Naive thymus-derived CD8-positive, alpha-beta T cell (primary cell): ENCODE results near the gene CRTC2. TPM values are rescaled to one million over a fixed set of nuclear protein-coding genes. Genes with fewer than 3 reads are reported as not detected.

Experiments used
- ATAC-seq, 2 donors: fragments of 150-1000 bp; cut with Tn5 transposase in 1 of 2; sonication (Bioruptor Pico), chemical (Tn5 transposase) in 1 of 2; 1 replicate in 1 of 2; 2 replicates in 1 of 2; pipeline ENCODE4 v1.10.0; 2021; ENCODE audit warnings: mild to moderate bottlenecking in 2 of 2, moderate library complexity in 2 of 2
- POLR2A ChIA-PET: fragments of 350-600 bp; sonication (Branson Sonifier 250); formaldehyde crosslinking; loops from one replicate; lab custom pipeline; 2021; ENCODE audit warnings: antibody characterized with exemption; lab: Charles Lee
- DNase-seq, 10 donors: peaks; one replicate each; pipeline versions ENCODE4 v3.0.0 to v3.0.0-alpha.2; 2020 to 2022
- H3K27ac Mint-ChIP-seq, 10 donors: one replicate each; pipeline ENCODE4 v1.8.0; 2020 to 2022; ENCODE audit warnings: mild to moderate bottlenecking in 10 of 10, mixed read lengths in 10 of 10, moderate library complexity in 4 of 10, inconsistent platforms in 1 of 10
- H3K27me3 Mint-ChIP-seq, 5 donors: one replicate each; pipeline ENCODE4 v1.8.0; 2021 to 2022; ENCODE audit warnings: mixed read lengths in 5 of 5
- H3K36me3 Mint-ChIP-seq, 3 donors: one replicate each; pipeline ENCODE4 v1.8.0; 2020 to 2022; ENCODE audit warnings: mixed read lengths in 3 of 3, mild to moderate bottlenecking in 2 of 3, inconsistent platforms in 1 of 3
- H3K4me1 Mint-ChIP-seq, 4 donors: one replicate each; pipeline ENCODE4 v1.8.0; 2021 to 2022; ENCODE audit warnings: mixed read lengths in 4 of 4
- H3K4me3 Mint-ChIP-seq, 10 donors: one replicate each; pipeline ENCODE4 v1.8.0; 2020 to 2022; ENCODE audit warnings: mild to moderate bottlenecking in 10 of 10, mixed read lengths in 10 of 10, moderate library complexity in 6 of 10, inconsistent platforms in 1 of 10
- H3K9me3 Mint-ChIP-seq, 9 donors: one replicate each; pipeline ENCODE4 v1.8.0; 2020 to 2022; ENCODE audit warnings: mixed read lengths in 9 of 9, mild to moderate bottlenecking in 3 of 9, inconsistent platforms in 1 of 9, moderate library complexity in 1 of 9
- polyA plus RNA-seq, 3 donors: library from polyadenylated mRNA; unstranded; fragments of 300-500 nt; fragmentation: Illumina TruSeq; gene quantifications; one replicate each; pipeline ENCODE4 v1.2.3, GENCODE V29; 2021
- total RNA-seq, 8 experiments: library from RNA in 2 of 8; stranded (reverse) in 2 of 8; gene quantifications; one replicate each; pipeline ENCODE4 v1.2.3 and lab custom pipeline; 2021 to 2026

Gene CRTC2
- total and polyA plus RNA-seq, 5 experiments from 2014 or later, result 21.4 to 147 (median 49.6) TPM

DNA sequence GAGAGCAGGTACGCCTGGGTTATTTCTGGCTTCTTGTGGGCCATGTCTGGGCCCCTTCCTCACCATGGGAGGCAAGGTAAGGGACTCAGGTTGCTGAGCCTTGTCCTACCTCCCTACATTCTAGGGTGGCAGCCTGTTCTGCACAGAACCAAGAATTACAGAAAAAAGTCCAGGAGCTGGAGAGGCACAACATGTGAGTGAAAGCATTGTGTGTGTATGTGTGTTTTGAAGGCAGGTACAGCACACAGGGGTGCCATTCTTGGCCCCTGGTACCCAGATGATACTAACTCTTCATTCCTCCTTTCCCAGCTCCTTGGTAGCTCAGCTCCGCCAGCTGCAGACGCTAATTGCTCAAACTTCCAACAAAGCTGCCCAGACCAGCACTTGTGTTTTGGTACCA is 14.7 kb upstream of the CRTC2 start:
- H3K27me3 Mint-ChIP-seq, result no peaks in the 10 kb centered on the region
- no peak for ATAC-seq
- H3K4me3 Mint-ChIP-seq, result no peak overlapping the region
- POLR2A ChIA-PET, result interaction anchor here (0.7 to 2.8 kb wide), 4 partner anchors 10 to 171 kb away, joined by 3 to 16 read pairs (median 3); partner anchors contain the start of gene SLC39A1
- no peaks in the 10 kb centered on the region for H3K9me3 Mint-ChIP-seq
- peaks cover 0 to 34% (median 0%) of the 10 kb centered on the region in 3 donors for H3K36me3 Mint-ChIP-seq
- peak overlapping the region in 6 of 10 donors; percentile 56 to 81 (median 64) for H3K27ac Mint-ChIP-seq
- no peak for DNase-seq
- H3K4me1 Mint-ChIP-seq, result peaks cover 12 to 51% (median 48%) of the 10 kb centered on the region in 4 donors

DNA sequence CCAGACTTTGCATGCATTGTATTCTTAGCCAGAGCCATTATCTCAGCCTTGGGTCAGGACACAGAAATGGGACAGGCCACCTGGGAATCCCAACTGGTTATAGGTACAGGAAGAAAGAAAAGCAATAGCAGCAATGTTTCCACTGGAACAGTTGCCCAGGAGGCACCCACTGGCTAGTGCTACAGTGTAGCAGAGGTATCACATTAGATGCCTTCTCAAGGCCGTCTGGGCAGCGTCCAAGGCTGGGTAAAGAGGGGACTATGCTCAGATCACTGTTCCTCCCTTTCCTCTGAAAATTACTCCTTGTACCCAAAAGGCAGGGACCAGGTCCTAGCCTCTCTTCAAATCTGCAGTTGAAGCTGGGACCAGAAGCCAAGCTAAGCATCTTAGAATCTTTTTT is 11.9 kb upstream of the CRTC2 start:
- POLR2A ChIA-PET, result interaction anchor here (0.6 to 1.5 kb wide), 3 partner anchors 9 to 25 kb away, joined by 3 to 8 read pairs (median 4); no protein-coding TSS in a partner anchor
- Mint-ChIP-seq H3K4me3 (no peak overlapping the region), H3K4me1 (peaks cover 17 to 54% (median 48%) of the 10 kb centered on the region in 4 donors), H3K9me3 (no peaks in the 10 kb centered on the region), H3K27ac (peak overlapping the region in 8 of 10 donors; percentile 5 to 76 (median 40)), H3K27me3 (no peaks in the 10 kb centered on the region), H3K36me3 (peaks cover 0 to 21% (median 0%) of the 10 kb centered on the region in 3 donors)
- DNase-seq (no peak), ATAC-seq (no peak)

DNA sequence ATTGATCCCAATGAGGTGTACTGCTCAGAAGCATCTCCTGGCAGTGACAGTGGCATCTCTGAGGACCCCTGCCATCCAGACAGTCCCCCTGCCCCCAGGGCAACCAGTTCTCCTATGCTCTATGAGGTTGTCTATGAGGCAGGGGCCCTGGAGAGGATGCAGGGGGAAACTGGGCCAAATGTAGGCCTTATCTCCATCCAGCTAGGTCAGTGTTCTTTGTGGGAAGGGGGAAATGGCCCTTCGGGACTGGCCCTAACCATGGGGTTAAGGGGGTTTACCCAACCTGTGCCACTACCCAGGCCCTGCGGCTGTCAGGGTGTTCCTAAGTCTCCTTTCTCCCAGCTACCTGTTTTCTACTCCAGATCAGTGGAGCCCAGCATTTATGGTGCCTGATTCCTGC is 10.6 kb upstream of the CRTC2 start:
- peaks cover 20 to 55% (median 50%) of the 10 kb centered on the region in 4 donors for H3K4me1 Mint-ChIP-seq
- no peak for ATAC-seq
- POLR2A ChIA-PET, result interaction anchor here (1.8 to 13.8 kb wide), 6 partner anchors 8 to 166 kb away, joined by 5 to 315 read pairs (median 85); partner anchors contain the start of genes CRTC2, DENND4B, GATAD2B and JTB

DNA sequence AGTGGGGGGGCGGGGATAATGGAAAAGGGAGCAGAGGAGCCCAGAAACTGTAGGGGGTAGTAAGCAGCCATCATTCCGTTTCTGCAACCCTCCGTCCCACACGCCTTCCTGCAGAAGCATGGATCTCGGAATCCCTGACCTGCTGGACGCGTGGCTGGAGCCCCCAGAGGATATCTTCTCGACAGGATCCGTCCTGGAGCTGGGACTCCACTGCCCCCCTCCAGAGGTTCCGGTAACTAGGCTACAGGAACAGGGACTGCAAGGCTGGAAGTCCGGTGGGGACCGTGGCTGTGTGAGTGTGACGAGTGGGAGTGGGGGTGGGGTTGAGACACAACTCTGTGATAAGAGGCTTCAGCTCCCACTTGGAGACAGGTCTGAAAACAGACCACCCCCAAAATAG is 10.0 kb upstream of the CRTC2 start:
- peak overlapping the region in 9 of 10 donors; percentile 87 to 99 (median 95) for H3K27ac Mint-ChIP-seq
- peak overlapping the region in 8 of 10 donors; percentile 87 to 97 (median 92) for H3K4me3 Mint-ChIP-seq
- H3K9me3 Mint-ChIP-seq, result peaks cover 0 to 2% (median 0%) of the 10 kb centered on the region in 9 donors
- H3K27me3 Mint-ChIP-seq, result no peaks in the 10 kb centered on the region
- POLR2A ChIA-PET, result interaction anchor here (1.0 to 13.8 kb wide), 9 partner anchors 9 to 334 kb away, joined by 5 to 315 read pairs (median 46); partner anchors contain the start of genes CHTOP, CRTC2, DENND4B and GATAD2B
- DNase-seq (no peak), ATAC-seq (no peak)
- peaks cover 24 to 60% (median 56%) of the 10 kb centered on the region in 4 donors for H3K4me1 Mint-ChIP-seq
- H3K36me3 Mint-ChIP-seq, result peaks cover 0 to 2% (median 0%) of the 10 kb centered on the region in 3 donors

More for the DNA sequence above, 10.6 kb upstream of the CRTC2 start:
- Mint-ChIP-seq H3K36me3 (peaks cover 0 to 8% (median 0%) of the 10 kb centered on the region in 3 donors), H3K9me3 (no peaks in the 10 kb centered on the region), H3K4me3 (peak overlapping the region in 6 of 10 donors; percentile 1 to 96 (median 75)), H3K27ac (peak overlapping the region in 8 of 10 donors; percentile 81 to 98 (median 93)), H3K27me3 (no peaks in the 10 kb centered on the region)
- DNase-seq, result no peak

DNA sequence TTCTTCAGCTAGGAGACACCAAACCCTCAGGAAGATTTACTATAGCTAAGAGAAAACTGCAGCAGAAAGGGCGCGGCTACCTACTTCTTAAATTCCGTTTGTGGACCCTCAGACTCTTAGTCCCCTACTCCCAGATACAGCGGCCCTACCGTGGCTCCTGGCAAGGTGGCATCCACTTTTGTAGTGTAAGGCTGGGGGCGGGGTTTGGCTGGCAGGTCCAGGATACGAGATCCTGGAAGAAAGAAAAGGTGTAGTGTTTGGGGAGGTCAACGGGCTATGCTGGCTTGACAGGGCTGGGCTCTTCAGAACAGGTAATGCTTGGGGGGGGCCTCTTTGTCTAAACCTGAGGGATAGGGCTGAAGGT is 9.6 kb upstream of the CRTC2 start:
- Mint-ChIP-seq H3K4me1 (peaks cover 25 to 62% (median 59%) of the 10 kb centered on the region in 4 donors), H3K27ac (peak overlapping the region; percentile 92 to 99 (median 95)), H3K4me3 (peak overlapping the region; percentile 87 to 97 (median 94)), H3K36me3 (no peaks in the 10 kb centered on the region), H3K27me3 (no peaks in the 10 kb centered on the region), H3K9me3 (peaks cover 0 to 2% (median 0%) of the 10 kb centered on the region in 9 donors)
- DNase-seq (no peak), ATAC-seq (no peak)
- POLR2A ChIA-PET, result interaction anchor here (0.6 to 13.8 kb wide), 15 partner anchors 9 to 976 kb away, joined by 3 to 315 read pairs (median 5); partner anchors contain the start of genes CHTOP, CRTC2, DENND4B and GATAD2B

DNA sequence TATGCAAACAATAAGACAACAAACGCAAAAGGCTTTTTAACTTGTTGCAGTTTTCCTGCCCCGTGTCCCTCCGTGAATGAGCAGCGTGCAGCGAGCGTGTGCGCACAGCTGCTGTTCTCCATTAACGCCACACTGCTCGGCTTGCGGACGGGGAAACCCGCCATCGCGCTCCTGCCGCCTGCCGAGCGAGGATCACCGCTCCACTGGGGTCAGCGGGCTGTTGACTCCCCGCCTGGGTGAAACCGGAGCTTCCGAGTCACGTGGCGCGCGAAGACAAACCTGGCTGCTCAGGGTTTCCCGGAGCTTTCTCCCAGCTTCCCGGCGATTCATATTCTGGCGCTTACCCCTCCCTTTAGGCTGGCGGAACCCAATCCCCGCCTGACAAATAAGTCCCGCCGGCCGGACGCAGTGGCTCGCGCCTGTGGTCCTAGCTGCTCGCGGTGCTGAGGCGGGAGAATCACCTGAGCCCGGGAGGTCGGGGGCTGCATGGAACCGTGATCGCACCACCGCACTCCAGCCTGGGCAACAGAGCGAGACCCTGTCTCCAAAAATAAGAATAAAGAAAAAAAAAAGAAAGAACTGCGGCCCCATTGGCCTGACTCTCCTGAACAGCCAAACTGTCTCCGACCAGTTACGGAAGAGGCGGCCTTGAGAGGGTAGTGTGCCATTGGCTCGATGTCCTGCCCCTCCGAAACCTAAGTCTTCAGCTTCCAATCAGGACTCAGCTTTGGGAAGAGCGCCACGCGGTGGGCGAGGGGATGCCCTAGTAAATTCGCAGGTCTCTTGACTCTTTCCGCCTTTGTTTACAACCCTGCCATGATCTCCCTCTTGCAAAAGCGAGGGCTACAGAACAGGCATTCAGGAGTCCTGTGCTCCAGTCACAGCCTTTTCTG is 8.9 kb upstream of the CRTC2 start, which contains the start of gene CREB3L4:
CREB3L4 (plus strand) TSS at position 796 of the 893 bp plus-strand sequence. CDS start 624 bp downstream, outside the sequence.
- H3K36me3 Mint-ChIP-seq, result no peaks in the 10 kb centered on the region
- ATAC-seq (peak; percentile 88 to 91), DNase-seq (peak; percentile 68 to 93 (median 83))
- peaks cover 31 to 68% (median 64%) of the 10 kb centered on the region in 4 donors for H3K4me1 Mint-ChIP-seq
- H3K9me3 Mint-ChIP-seq, result peaks cover 0 to 2% (median 0%) of the 10 kb centered on the region in 9 donors
- peak within 1 kb of the TSS; percentile 92 to 99 (median 95) for H3K27ac Mint-ChIP-seq
- no peaks in the 10 kb centered on the region for H3K27me3 Mint-ChIP-seq
- POLR2A ChIA-PET, result interaction anchor here (0.6 to 13.8 kb wide), 19 partner anchors 10 to 976 kb away, joined by 3 to 315 read pairs (median 4); partner anchors contain the start of genes CHTOP, CRTC2, DENND4B and GATAD2B
- H3K4me3 Mint-ChIP-seq, result peak within 1 kb of the TSS; percentile 87 to 97 (median 94)

DNA sequence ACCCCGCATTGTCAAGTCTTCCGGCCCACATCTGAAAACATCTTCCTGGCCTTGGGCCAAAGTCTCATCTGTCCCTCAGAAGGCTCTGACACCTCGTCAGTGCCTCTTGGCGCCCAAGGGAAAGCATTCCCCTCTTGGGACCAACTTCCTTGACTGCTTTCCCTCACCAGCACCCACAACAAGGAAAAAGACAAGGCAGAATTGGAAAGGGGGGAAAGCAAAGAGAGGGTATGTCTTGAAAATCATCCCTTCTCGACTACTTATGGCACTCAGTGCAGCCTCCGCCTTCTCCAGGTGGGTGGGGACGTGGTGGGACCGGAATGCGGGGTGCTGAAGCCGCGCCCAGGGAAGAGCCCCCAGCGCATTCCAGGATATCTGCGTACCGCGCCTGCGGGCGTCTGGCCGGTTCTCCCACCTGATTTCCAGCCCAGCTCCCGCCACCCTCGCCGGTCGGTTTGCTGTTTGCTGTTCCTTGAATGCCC is 5.5 kb upstream of the CRTC2 start:
- Mint-ChIP-seq H3K4me3 (peak overlapping the region; percentile 86 to 100 (median 94)), H3K4me1 (peaks cover 33 to 76% (median 67%) of the 10 kb centered on the region in 4 donors), H3K27me3 (no peaks in the 10 kb centered on the region), H3K27ac (peak overlapping the region; percentile 95 to 100 (median 97)), H3K9me3 (peaks cover 0 to 2% (median 0%) of the 10 kb centered on the region in 9 donors), H3K36me3 (no peaks in the 10 kb centered on the region)
- POLR2A ChIA-PET, result interaction anchor here (0.6 to 13.8 kb wide), 8 partner anchors 9 to 195 kb away, joined by 3 to 315 read pairs (median 14); partner anchors contain the start of genes DENND4B, JTB, RAB13 and RPS27
- DNase-seq (no peak), ATAC-seq (peak in 1 of 2 donors; percentile 4)

DNA sequence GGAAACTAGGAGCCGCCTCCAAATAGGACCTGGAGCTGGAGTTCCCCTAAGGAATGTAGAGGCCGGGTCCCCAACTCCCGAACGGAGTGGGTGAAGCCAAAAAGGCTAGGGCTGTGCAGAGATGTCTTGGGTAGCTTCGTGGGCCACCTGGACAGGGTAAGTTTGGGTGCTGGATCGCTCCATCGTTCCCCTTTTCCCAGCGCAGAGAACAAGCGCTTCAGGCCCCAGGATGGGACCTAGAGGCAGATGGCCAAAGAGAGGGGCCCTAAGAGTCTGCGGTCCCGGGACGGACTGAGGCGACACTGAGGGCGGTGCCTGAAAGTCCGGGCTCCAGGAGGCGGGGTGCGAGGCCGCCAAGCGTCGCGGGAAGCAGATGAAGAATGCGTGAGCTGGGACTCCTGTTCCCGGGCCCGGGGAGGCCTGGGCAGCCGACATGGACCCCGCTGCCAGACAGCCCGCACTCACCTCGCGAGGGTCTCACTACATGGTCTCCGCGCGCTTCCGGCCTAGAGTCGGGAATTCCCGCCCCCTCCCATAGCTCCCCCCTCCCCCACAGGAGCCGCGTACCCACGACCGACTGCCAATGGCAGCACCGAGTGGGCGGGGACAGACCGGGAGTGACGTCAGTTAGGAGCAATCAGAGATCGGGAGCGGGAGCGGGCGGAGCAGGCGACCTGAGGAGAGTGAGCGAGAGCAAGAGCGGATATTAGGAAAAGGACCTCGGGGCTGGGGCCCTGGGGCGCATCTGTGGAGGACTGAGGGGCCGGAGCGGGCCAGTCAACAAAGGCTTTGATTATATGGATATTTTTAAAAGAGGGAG is 4.8 kb upstream of the CRTC2 start, which contains the start of gene SLC39A1:
SLC39A1 (minus strand) TSS at position 508 of the 820 bp plus-strand sequence. CDS start 822 bp downstream, outside the sequence.
- Mint-ChIP-seq H3K27me3 (no peaks in the 10 kb centered on the region), H3K4me1 (peaks cover 34 to 76% (median 66%) of the 10 kb centered on the region in 4 donors), H3K9me3 (peaks cover 0 to 2% (median 0%) of the 10 kb centered on the region in 9 donors), H3K4me3 (peak within 1 kb of the TSS; percentile 86 to 100 (median 94)), H3K27ac (peak within 1 kb of the TSS; percentile 95 to 100 (median 97)), H3K36me3 (no peaks in the 10 kb centered on the region)
- POLR2A ChIA-PET, result interaction anchor here (0.6 to 13.8 kb wide), 11 partner anchors 10 to 1361 kb away, joined by 3 to 315 read pairs (median 5); partner anchors contain the start of genes CHTOP, DENND4B, JTB and RPS27
- DNase-seq (peak; percentile 86 to 96 (median 88)), ATAC-seq (peak; percentile 40 to 48)

DNA sequence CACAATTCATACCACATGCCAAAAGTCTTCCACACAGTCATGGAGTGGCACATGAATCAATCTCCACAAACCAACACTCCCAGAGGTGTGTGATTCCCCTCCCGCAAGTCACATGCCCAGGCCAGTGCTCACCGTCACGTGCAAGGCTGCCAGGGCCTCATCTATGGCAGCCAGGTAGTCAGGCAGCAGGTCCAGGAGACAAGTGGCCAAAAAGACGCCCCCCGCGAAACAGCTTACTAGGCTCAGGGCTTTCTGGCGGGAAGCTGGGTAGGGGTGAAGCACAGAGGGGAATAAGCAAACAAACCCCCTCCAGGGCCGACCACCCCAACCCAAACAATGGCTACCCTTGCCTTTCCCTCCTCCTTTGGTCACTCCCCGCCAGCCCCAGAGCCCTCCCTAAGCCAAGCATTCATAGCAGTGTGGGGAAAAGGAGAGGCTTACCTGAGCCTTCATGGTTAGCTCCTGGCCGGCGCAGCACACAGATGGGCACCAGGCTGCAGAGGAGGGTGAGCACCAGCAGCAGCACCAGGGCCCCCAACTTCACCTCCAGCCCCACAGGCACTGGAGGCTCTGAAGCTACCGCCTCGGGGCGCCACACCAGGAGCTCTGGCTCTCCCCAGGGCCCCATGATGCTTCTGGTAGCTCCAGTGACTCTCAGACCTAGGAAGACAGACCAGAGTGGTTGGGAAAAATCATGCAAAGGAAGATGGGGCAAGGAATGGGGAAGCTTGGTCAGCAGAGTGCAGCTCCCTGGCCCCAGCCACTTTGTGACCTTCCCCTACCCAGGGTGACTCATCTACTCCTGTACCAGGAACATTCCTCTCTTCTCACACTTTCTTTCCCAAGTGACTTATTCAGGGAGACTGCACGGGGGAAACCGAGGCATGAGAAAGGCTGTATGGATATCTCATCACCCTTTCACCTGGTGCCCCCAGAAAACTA is 3.9 kb upstream of the CRTC2 start:
- Mint-ChIP-seq H3K4me3 (peak overlapping the region; percentile 86 to 100 (median 94)), H3K4me1 (peaks cover 32 to 72% (median 60%) of the 10 kb centered on the region in 4 donors), H3K27ac (peak overlapping the region; percentile 95 to 100 (median 97)), H3K9me3 (peaks cover 0 to 2% (median 0%) of the 10 kb centered on the region in 9 donors), H3K27me3 (no peaks in the 10 kb centered on the region), H3K36me3 (no peaks in the 10 kb centered on the region)
- POLR2A ChIA-PET, result interaction anchor here (0.6 to 13.8 kb wide), 9 partner anchors 9 to 1362 kb away, joined by 3 to 315 read pairs (median 16); partner anchors contain the start of genes CHTOP, DENND4B, GATAD2B and JTB
- DNase-seq, result peak in 1 of 10 donors; percentile 42
- ATAC-seq, result no peak

DNA sequence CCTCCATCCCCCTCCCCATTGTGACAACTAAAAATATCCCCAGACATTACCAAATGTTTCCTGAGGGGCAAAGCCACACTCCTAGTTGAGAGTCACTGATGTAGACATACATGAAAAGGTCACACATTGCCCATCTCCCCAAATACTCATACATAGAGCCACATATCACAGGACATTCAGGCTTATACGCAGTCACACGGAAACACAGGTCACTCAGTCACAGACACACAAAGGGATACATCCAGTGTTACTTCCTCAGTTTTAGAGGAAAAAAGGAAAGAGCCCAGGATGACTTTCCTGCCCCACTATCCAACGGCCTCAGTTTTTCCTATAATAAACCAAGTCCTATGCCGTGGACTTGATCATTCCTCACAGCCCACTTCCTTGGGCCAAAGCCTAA is 3.0 kb upstream of the CRTC2 start:
- POLR2A ChIA-PET, result interaction anchor here (1.0 to 13.8 kb wide), 5 partner anchors 9 to 39 kb away, joined by 4 to 315 read pairs (median 42); partner anchors contain the start of genes DENND4B, GATAD2B and RPS27
- Mint-ChIP-seq H3K4me3 (peak overlapping the region in 4 of 10 donors; percentile 25 to 97 (median 54)), H3K36me3 (no peaks in the 10 kb centered on the region), H3K27me3 (no peaks in the 10 kb centered on the region), H3K4me1 (peaks cover 36 to 75% (median 62%) of the 10 kb centered on the region in 4 donors), H3K9me3 (peaks cover 0 to 2% (median 0%) of the 10 kb centered on the region in 9 donors), H3K27ac (peak overlapping the region in 9 of 10 donors; percentile 33 to 99 (median 64))
- ATAC-seq (no peak), DNase-seq (no peak)
